Stomach smooth muscle (tissue), 2 donors: Measurements from ENCODE around the gene MSH3.
"Not testable (repeated sequence)": the region's sequence is repeated elsewhere in the genome, so short reads cannot be mapped to it uniquely, and the experiment has no call there.

Experiments used
- H3K27ac ChIP-seq: one replicate; pipeline ENCODE4 v1.7.0; 2013; ENCODE audit warnings: mild to moderate bottlenecking, low read length, inconsistent platforms
- H3K27me3 ChIP-seq, 2 donors: one replicate each; pipeline ENCODE4 v1.7.0; 2013; ENCODE audit warnings: low read length in 2 of 2; ENCODE audit not compliant: insufficient read depth in 2 of 2, control insufficient read depth in 1 of 2
- H3K36me3 ChIP-seq, 2 donors: one replicate each; pipeline ENCODE4 v1.7.0; 2013; ENCODE audit warnings: low read length in 2 of 2; ENCODE audit not compliant: control insufficient read depth in 2 of 2, insufficient read depth in 2 of 2
- H3K4me1 ChIP-seq: one replicate; pipeline ENCODE4 v1.7.0; 2013; ENCODE audit warnings: low read length; ENCODE audit not compliant: control insufficient read depth, insufficient read depth
- H3K4me3 ChIP-seq, 2 donors: one replicate each; pipeline ENCODE4 v1.7.0; 2013; ENCODE audit warnings: low read length in 2 of 2
- H3K9ac ChIP-seq, 2 donors: one replicate each; pipeline ENCODE4 v1.7.0; 2013; ENCODE audit warnings: low read length in 2 of 2, mild to moderate bottlenecking in 1 of 2
- H3K9me3 ChIP-seq, 2 donors: one replicate each; pipeline ENCODE4 v1.7.0; 2013; ENCODE audit warnings: low read length in 2 of 2; ENCODE audit not compliant: control insufficient read depth in 2 of 2
- donor health status: healthy.
- donor health status: Pancreatic carcinoma.

The MSH3 gene

DNA sequence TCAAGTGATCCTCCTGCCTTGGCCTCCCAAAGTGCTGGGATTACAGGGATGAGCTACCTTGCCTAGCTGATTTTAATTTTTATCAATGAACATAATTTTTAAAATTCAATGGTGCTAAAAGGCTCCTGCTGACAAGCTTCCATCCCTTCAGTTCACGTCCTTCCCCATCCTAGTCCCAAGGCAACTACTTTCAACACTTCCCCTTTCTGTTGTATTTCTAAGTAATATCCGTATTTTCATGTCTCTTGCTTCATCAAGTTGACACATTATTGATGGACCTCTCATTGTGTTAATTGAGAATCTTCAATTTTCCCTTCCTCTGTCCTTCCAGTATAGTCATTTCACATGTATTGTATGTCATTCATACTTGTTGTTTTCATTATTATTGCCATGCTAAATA, 211.9 kb downstream of the MSH3 start:
- H3K27me3 ChIP-seq: no peaks in the 10 kb centered on the region
- no peaks in the 10 kb centered on the region for H3K9me3 ChIP-seq
- no peaks in the 10 kb centered on the region for H3K4me1 ChIP-seq
- H3K36me3 ChIP-seq: peaks cover 5 to 6% of the 10 kb centered on the region in 2 donors
- H3K27ac ChIP-seq: no peak overlapping the region
- no peak overlapping the region for H3K4me3 ChIP-seq
- H3K9ac ChIP-seq: no peak overlapping the region

DNA sequence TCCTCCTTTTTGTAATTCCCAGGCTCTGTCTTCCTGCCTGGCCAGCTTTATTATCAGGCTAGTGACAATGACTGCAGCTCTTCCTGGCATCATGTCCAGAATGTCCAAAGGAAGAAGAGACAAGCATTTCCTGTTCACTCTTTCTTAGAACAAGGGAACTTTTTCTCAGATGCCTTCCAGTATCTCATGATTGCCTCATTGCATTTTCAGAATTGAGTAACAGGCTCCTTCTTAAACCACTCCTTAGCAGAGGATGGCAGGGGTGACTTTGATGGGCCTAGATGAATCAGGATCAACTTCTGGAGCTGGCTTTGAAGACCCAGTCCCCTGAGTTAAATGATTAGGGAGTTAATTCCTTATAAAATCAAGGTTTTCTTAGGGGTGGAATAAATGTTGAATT, 212.8 kb downstream of the MSH3 start:
- no peaks in the 10 kb centered on the region for H3K9me3 ChIP-seq
- H3K36me3 ChIP-seq: peaks cover 8% of the 10 kb centered on the region in 2 donors

DNA sequence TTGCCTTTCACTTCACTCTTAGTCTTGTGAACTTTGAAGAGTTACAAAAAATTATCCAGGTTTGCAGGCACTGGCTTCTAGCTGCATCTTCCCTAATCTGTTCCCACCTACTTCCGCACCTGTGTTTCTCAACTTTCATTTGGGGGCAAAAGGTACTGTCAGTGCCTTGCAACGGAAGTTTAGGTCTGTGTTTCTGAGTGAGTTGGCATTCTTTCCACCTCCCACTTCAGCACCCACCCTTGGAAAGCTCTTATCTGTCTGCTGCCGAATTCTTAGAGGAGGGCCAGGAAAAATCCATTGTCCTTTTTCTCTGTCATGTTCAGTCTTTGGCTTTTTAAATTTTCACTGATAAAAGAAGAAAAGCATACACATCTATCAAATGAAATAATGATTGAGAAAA, 216.0 kb downstream of the MSH3 start:
- no peaks in the 10 kb centered on the region for H3K9me3 ChIP-seq
- no peaks in the 10 kb centered on the region for H3K27me3 ChIP-seq
- no peak overlapping the region for H3K9ac ChIP-seq
- H3K4me3 ChIP-seq: no peak overlapping the region
- no peaks in the 10 kb centered on the region for H3K4me1 ChIP-seq
- H3K36me3 ChIP-seq: peaks cover 8 to 11% of the 10 kb centered on the region in 2 donors
- no peak overlapping the region for H3K27ac ChIP-seq

More for the DNA sequence above, 212.8 kb downstream of the MSH3 start:
- Histone ChIP-seq H3K27me3 (no peaks in the 10 kb centered on the region), H3K4me1 (no peaks in the 10 kb centered on the region), H3K9ac (no peak overlapping the region), H3K4me3 (no peak overlapping the region), H3K27ac (no peak overlapping the region)

DNA sequence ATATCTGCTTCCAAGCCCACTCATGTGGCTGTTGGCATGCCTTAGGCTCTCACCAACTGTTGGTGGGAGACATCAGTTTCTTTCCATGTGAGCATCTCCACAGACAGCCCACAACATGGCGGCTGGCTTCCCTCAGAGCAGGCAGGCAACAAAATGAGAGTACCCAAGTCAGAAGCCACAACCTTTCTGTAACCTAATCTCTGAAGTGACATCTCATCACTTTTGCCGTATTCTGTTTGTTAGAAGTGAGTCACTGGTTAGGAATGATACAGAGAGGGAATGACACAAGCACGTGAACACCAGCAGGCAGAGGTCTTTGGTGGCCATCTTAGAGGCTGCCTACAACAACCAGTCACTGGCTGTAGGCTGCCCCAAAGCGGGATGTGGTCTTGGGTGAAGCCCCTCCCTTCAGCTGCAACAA, 217.1 kb downstream of the MSH3 start:
- Histone ChIP-seq H3K27ac (no peak overlapping the region), H3K4me1 (no peaks in the 10 kb centered on the region), H3K9me3 (no peaks in the 10 kb centered on the region), H3K4me3 (no peak overlapping the region), H3K9ac (no peak overlapping the region), H3K36me3 (peaks cover 8 to 9% of the 10 kb centered on the region in 2 donors), H3K27me3 (no peaks in the 10 kb centered on the region)

DNA sequence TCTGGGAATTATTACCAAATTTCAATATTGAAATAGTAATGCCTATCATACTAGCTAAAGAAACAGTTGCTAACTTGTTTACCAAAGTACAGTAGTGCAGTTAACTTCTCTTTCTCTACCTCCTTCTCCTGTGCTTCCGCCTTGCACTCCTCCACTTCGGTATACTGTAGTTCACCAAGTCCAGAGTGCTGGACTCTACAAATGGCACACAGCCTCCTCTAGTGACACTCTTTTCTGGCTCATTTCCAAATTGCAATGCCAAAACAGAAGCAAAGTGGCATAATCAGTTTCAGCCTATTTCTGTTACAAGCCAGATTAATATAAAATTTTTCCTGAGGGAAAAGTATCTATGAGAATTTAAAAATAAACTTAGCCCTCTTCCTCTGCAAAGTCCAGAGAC, 219.7 kb downstream of the MSH3 start:
- Histone ChIP-seq H3K9ac (no peak overlapping the region), H3K9me3 (no peaks in the 10 kb centered on the region), H3K27me3 (no peaks in the 10 kb centered on the region), H3K36me3 (peaks cover 6 to 13% of the 10 kb centered on the region in 2 donors), H3K4me1 (no peaks in the 10 kb centered on the region), H3K4me3 (no peak overlapping the region), H3K27ac (no peak overlapping the region)

DNA sequence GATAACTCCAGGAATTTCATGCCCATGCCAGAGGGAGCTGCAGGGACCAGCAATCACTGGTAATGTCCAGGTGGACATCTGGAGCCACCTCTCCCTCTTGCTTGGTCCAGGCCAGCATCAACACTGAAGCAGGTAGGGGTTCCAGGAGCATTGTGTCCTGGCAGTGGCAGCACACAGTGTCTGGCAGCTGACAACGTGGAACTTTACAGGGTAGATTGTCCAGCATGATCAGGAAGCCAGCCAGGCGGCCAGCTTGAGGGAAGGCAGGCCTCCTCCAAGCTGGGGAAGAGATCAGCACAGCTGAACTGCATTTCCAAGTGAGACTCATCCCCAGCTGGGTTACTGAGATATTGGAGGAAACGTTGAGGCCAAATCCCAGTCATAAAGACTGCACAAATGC, 223.1 kb downstream of the MSH3 start:
- H3K36me3 ChIP-seq: peaks cover 3 to 8% of the 10 kb centered on the region in 2 donors
- H3K4me1 ChIP-seq: no peaks in the 10 kb centered on the region
- H3K27ac ChIP-seq: no peak overlapping the region
- no peaks in the 10 kb centered on the region for H3K9me3 ChIP-seq
- H3K4me3 ChIP-seq: no peak overlapping the region
- no peak overlapping the region for H3K9ac ChIP-seq
- no peaks in the 10 kb centered on the region for H3K27me3 ChIP-seq

DNA sequence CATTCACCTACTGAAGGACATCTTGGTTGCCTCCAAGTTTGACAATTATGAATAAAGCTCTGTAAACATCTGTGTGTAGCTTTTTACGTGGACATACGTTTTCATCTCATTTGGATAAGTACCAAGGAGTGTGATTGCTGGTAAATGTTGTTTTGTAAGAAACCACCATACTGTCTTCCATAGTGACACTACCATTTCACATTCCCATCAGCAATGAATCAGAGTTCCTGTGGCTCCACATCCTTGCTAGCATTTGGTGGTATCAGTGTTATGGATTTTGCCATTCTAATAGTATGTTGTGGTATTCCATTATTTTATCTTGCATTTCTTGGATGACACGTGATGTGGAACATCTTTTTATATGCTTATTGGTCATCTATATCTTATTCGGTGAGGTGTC, 227.3 kb downstream of the MSH3 start:
- no peak overlapping the region for H3K27ac ChIP-seq
- H3K4me3 ChIP-seq: no peak overlapping the region
- H3K9me3 ChIP-seq: no peaks in the 10 kb centered on the region
- no peak overlapping the region for H3K9ac ChIP-seq
- H3K36me3 ChIP-seq: peaks cover 3 to 5% of the 10 kb centered on the region in 2 donors
- H3K4me1 ChIP-seq: no peaks in the 10 kb centered on the region
- no peaks in the 10 kb centered on the region for H3K27me3 ChIP-seq

DNA sequence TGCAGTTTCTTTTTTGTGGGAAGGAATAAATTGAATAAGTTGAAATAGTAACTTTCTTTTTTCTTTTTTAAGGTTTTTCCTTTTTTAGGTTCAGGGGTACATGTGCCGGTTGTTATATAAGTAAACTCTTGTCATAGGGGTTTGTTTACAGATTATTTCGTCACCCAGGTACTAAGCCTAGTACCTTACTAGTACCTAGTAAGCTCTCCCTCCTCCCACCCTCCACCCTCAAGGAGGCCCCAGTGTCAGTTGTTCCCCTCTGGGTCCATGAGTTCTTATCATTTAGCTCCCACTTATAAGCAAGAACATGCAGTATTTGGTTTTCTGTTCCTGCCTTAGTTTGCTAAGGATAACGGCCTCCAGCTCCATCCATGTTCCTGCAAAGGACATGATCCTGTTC, 228.9 kb downstream of the MSH3 start:
- H3K36me3 ChIP-seq, H3K9ac ChIP-seq, H3K27me3 ChIP-seq, H3K4me3 ChIP-seq, H3K27ac ChIP-seq, H3K9me3 ChIP-seq, H3K4me1 ChIP-seq: not testable (repeated sequence)

DNA sequence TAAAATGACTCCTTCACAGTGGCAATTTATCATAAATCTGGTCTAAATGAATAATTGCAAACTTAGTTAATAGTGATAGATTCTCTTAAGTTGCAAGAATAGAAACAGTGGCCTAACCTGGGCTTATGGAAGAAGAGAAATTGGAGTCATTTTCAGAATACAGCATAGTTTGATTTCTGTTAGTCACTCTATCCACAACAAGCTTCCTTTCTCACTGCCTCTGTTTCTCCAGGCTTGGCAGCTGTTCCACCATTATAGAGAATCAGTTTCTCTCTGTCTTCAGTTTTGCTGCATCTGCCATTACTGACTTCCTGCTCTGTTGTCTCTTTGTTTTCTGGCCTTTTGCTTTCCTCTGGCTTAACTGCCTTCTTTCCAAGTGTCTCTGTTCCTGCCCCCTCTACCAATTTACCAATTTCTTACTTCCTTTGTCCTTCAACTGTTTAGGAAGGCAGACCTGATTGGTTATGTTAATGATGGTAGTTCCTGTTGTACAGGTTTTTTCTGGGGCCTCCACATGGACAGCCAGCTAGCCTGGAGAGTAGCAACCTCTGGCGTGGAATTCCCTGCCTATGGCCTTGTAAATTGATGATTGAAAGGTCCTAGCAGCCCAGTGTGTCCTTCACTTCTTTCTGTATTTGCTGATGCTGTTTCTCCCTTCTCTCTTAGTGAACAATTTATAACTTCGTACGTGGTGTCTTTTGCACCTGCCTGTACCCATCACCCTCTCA, 229.8 kb downstream of the MSH3 start:
- H3K36me3 ChIP-seq: no peaks in the 10 kb centered on the region
- no peak overlapping the region for H3K27ac ChIP-seq
- H3K9ac ChIP-seq: no peak overlapping the region
- no peaks in the 10 kb centered on the region for H3K4me1 ChIP-seq
- H3K27me3 ChIP-seq: no peaks in the 10 kb centered on the region
- no peaks in the 10 kb centered on the region for H3K9me3 ChIP-seq
- H3K4me3 ChIP-seq: no peak overlapping the region

DNA sequence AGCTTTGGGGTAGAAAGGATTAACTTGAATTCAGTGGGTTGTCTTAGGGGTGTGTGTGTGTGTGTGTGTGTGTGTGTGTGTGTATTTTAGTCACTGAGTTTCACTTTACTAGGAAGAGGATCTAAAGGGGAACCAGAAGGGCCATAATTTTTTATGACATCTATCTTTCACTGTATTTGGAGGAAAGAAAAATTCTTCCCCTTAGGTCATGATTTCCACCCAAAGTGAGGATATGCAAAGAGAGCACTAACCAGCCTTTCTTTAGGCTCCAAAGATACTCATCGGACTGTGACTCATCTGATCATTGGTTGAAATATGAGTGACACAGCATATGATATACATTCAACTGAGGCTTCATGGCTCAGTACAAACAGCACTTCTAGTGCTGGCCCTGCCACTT, 230.5 kb downstream of the MSH3 start:
- Histone ChIP-seq H3K27me3 (no peaks in the 10 kb centered on the region), H3K9ac (no peak overlapping the region), H3K36me3 (no peaks in the 10 kb centered on the region), H3K27ac (no peak overlapping the region), H3K4me1 (no peaks in the 10 kb centered on the region), H3K4me3 (no peak overlapping the region), H3K9me3 (no peaks in the 10 kb centered on the region)

DNA sequence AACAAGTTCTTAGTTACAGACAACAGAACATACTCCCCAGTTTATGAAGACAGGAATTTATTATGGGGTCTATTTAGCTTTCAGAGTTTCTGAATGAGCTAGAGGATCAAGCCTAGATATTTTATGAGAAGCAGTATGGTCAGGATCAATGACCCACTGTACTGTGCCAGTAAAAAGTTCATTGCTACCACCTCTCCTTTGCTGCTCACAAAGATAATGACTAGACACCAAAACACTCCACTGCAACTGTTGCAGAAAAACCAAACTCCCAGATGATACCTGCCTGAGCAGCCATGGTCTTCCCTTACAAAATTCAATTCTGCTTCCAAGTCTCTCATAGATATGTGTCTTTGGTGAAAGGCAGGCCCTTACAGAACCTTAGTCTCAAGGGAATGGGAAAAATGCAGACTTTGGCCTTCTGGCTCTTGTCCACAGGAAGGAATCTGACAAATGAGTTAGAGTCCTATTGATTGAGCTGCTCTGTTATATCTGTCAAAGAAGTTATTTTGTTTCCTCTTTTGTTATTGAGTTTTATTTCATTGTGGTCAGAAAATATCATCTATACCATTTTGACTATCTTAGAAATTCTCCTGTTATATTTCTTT, 231.0 kb downstream of the MSH3 start:
- Histone ChIP-seq H3K27me3 (no peaks in the 10 kb centered on the region), H3K9me3 (no peaks in the 10 kb centered on the region), H3K4me1 (no peaks in the 10 kb centered on the region), H3K9ac (no peak overlapping the region), H3K27ac (no peak overlapping the region), H3K36me3 (no peaks in the 10 kb centered on the region), H3K4me3 (no peak overlapping the region)
